HUES64 (cell line): ENCODE results near the gene CYLD.
A peak's percentile ranks its signal among the peaks of the same experiment; 100 is the strongest.

Source experiments
- H3K27ac ChIP-seq: 2 replicates; pipeline ENCODE4 v1.7.0; 2013; ENCODE audit warnings: low read depth, low read length, inconsistent platforms
- H3K27me3 ChIP-seq: 2 replicates; pipeline ENCODE4 v1.6.1; 2013; ENCODE audit warnings: mild to moderate bottlenecking, low read length; ENCODE audit not compliant: insufficient read depth
- H3K36me3 ChIP-seq: 2 replicates; pipeline ENCODE4 v1.6.1; 2013; ENCODE audit warnings: mild to moderate bottlenecking, low read length; ENCODE audit not compliant: insufficient read depth
- H3K4me1 ChIP-seq: 2 replicates; pipeline ENCODE4 v1.6.1; 2013; ENCODE audit warnings: mild to moderate bottlenecking, low read length, moderate library complexity; ENCODE audit not compliant: insufficient read depth
- H3K4me3 ChIP-seq: 2 replicates; pipeline ENCODE4 v1.5.1; 2013; ENCODE audit warnings: mild to moderate bottlenecking, low read length, moderate library complexity
- H3K9ac ChIP-seq: 2 replicates; pipeline ENCODE4 v1.6.1; 2013; ENCODE audit warnings: mild to moderate bottlenecking, low read depth, low read length
- H3K9me3 ChIP-seq: 2 replicates; pipeline ENCODE4 v1.6.1; 2013; ENCODE audit warnings: low read depth, low read length; ENCODE audit not compliant: insufficient read depth
- WGBS: fragments of 150-250, 120-280 bp; methylation state at CpG from one replicate; pipeline ENCODE4 v1.1.7; 2013; ENCODE audit warnings: missing lambda C conversion rate; 5-methylcytosine and 5-hydroxymethylcytosine counted together

Gene CYLD

GRCh38 chr16:50838165-50838564 lies 96.3 kb downstream of the CYLD start:
- Histone ChIP-seq H3K36me3 (no peaks in the 10 kb centered on the region), H3K27me3 (peaks cover 19% of the 10 kb centered on the region), H3K4me1 (peaks cover 9% of the 10 kb centered on the region; the same call in 1 of the 2 replicates), H3K4me3 (no peak overlapping the region), H3K9ac (no peak overlapping the region), H3K27ac (no peak overlapping the region), H3K9me3 (peaks cover under 1% of the 10 kb centered on the region; the same call in 1 of the 2 replicates)
- 94% methylated on average over 2 of the region's 2 CpGs for WGBS

GRCh38 chr16:50838885-50839284 lies 97.0 kb downstream of the CYLD start:
- WGBS, result 96% methylated on average over 2 of the region's 2 CpGs
- Histone ChIP-seq H3K4me3 (no peak overlapping the region), H3K27ac (no peak overlapping the region), H3K9me3 (no peaks in the 10 kb centered on the region), H3K27me3 (peaks cover 19% of the 10 kb centered on the region), H3K4me1 (peaks cover 9% of the 10 kb centered on the region; the same call in 1 of the 2 replicates), H3K36me3 (no peaks in the 10 kb centered on the region), H3K9ac (no peak overlapping the region)

- Histone ChIP-seq H3K9me3 (no peaks in the 10 kb centered on the region), H3K9ac (no peak overlapping the region), H3K27ac (no peak overlapping the region), H3K27me3 (peaks cover 19% of the 10 kb centered on the region), H3K36me3 (no peaks in the 10 kb centered on the region), H3K4me3 (no peak overlapping the region), H3K4me1 (peaks cover 9% of the 10 kb centered on the region; the same call in 1 of the 2 replicates)
- WGBS, result 91% methylated on average over 5 of the region's 5 CpGs
Measured at GRCh38 chr16:50839356-50839755, 97.5 kb downstream of the CYLD start.

- 89% methylated on average over 16 of the region's 16 CpGs for WGBS
- no peak overlapping the region for H3K27ac ChIP-seq
- no peaks in the 10 kb centered on the region for H3K36me3 ChIP-seq
- H3K4me1 ChIP-seq, result peaks cover 9% of the 10 kb centered on the region; the same call in 1 of the 2 replicates
- no peak overlapping the region for H3K9ac ChIP-seq
- H3K4me3 ChIP-seq, result no peak overlapping the region
- no peaks in the 10 kb centered on the region for H3K9me3 ChIP-seq
- H3K27me3 ChIP-seq, result peaks cover 19% of the 10 kb centered on the region
Measured at GRCh38 chr16:50839920-50840729, 98.2 kb downstream of the CYLD start.

GRCh38 chr16:50841081-50841886 lies 99.4 kb downstream of the CYLD start:
- H3K9ac ChIP-seq, result no peak overlapping the region
- no peaks in the 10 kb centered on the region for H3K9me3 ChIP-seq
- H3K4me3 ChIP-seq, result peak overlapping the region; percentile 45
- WGBS, result 16% methylated on average over 43 of the region's 44 CpGs
- no peaks in the 10 kb centered on the region for H3K36me3 ChIP-seq
- peaks cover 9% of the 10 kb centered on the region; the same call in 1 of the 2 replicates for H3K4me1 ChIP-seq
- H3K27ac ChIP-seq, result no peak overlapping the region
- peaks cover 19% of the 10 kb centered on the region for H3K27me3 ChIP-seq

GRCh38 chr16:50842013-50842505 lies 100.2 kb downstream of the CYLD start:
- no peak overlapping the region for H3K4me3 ChIP-seq
- H3K36me3 ChIP-seq, result no peaks in the 10 kb centered on the region
- H3K9ac ChIP-seq, result no peak overlapping the region
- H3K4me1 ChIP-seq, result peaks cover 9% of the 10 kb centered on the region; the same call in 1 of the 2 replicates
- no peak overlapping the region for H3K27ac ChIP-seq
- 91% methylated on average over 17 of the region's 17 CpGs for WGBS
- peaks cover 19% of the 10 kb centered on the region for H3K27me3 ChIP-seq
- H3K9me3 ChIP-seq, result no peaks in the 10 kb centered on the region

GRCh38 chr16:50842589-50842988 lies 100.7 kb downstream of the CYLD start:
- no peak overlapping the region for H3K4me3 ChIP-seq
- WGBS, result 89% methylated on average over 4 of the region's 4 CpGs
- peaks cover 9% of the 10 kb centered on the region; the same call in 1 of the 2 replicates for H3K4me1 ChIP-seq
- H3K9me3 ChIP-seq, result no peaks in the 10 kb centered on the region
- H3K9ac ChIP-seq, result no peak overlapping the region
- peaks cover 19% of the 10 kb centered on the region for H3K27me3 ChIP-seq
- H3K27ac ChIP-seq, result no peak overlapping the region
- no peaks in the 10 kb centered on the region for H3K36me3 ChIP-seq

- Histone ChIP-seq H3K36me3 (no peaks in the 10 kb centered on the region), H3K9me3 (no peaks in the 10 kb centered on the region), H3K4me3 (no peak overlapping the region), H3K27ac (no peak overlapping the region), H3K4me1 (peaks cover 9% of the 10 kb centered on the region; the same call in 1 of the 2 replicates), H3K27me3 (peaks cover 19% of the 10 kb centered on the region), H3K9ac (no peak overlapping the region)
- 93% methylated on average over 5 of the region's 5 CpGs for WGBS
Measured at GRCh38 chr16:50844840-50845239, 103.0 kb downstream of the CYLD start.

GRCh38 chr16:50845296-50845695 lies 103.4 kb downstream of the CYLD start:
- Histone ChIP-seq H3K9me3 (no peaks in the 10 kb centered on the region), H3K27ac (no peak overlapping the region), H3K4me3 (no peak overlapping the region), H3K4me1 (peaks cover 9% of the 10 kb centered on the region; the same call in 1 of the 2 replicates), H3K36me3 (no peaks in the 10 kb centered on the region), H3K27me3 (peaks cover 18% of the 10 kb centered on the region), H3K9ac (no peak overlapping the region)
- WGBS, result 90% methylated on average over 2 of the region's 2 CpGs

GRCh38 chr16:50846511-50846910 lies 104.6 kb downstream of the CYLD start:
- Histone ChIP-seq H3K27ac (no peak overlapping the region), H3K27me3 (peaks cover 6% of the 10 kb centered on the region), H3K36me3 (no peaks in the 10 kb centered on the region), H3K4me3 (no peak overlapping the region), H3K9me3 (no peaks in the 10 kb centered on the region), H3K9ac (no peak overlapping the region), H3K4me1 (peaks cover 5% of the 10 kb centered on the region; the same call in 1 of the 2 replicates)
- WGBS, result 100% methylated on average over 2 of the region's 2 CpGs

- no peak overlapping the region for H3K9ac ChIP-seq
- H3K27me3 ChIP-seq, result no peaks in the 10 kb centered on the region
- no peak overlapping the region for H3K4me3 ChIP-seq
- no peaks in the 10 kb centered on the region for H3K4me1 ChIP-seq
- no peak overlapping the region for H3K27ac ChIP-seq
- WGBS, result 88% methylated on average over 3 of the region's 3 CpGs
- no peaks in the 10 kb centered on the region for H3K9me3 ChIP-seq
- H3K36me3 ChIP-seq, result no peaks in the 10 kb centered on the region
Measured at GRCh38 chr16:50847166-50847565, 105.3 kb downstream of the CYLD start.
